Smooth muscle cell of the brain vasculature (primary cell): ENCODE results near the gene FXYD7.
"Not testable (repeated sequence)": the region's sequence is repeated elsewhere in the genome, so short reads cannot be mapped to it uniquely, and the experiment has no call there.

Experiments
- DNase-seq: peaks from one replicate; pipeline ENCODE4 v3.0.0-alpha.2; 2012; ENCODE audit warnings: low read depth, low spot score

FXYD7 gene

GRCh38 chr19:35126624-35126959 is 16.5 kb upstream of the FXYD7 start:
- no peak for DNase-seq

- DNase-seq, result no peak
Observed at GRCh38 chr19:35127871-35128270, 15.2 kb upstream of the FXYD7 start.

- DNase-seq, result no peak
Observed at GRCh38 chr19:35128398-35129057, 14.5 kb upstream of the FXYD7 start.

- DNase-seq, result not testable (repeated sequence)
Observed at GRCh38 chr19:35129724-35130274, 13.3 kb upstream of the FXYD7 start.

- no peak for DNase-seq
Observed at GRCh38 chr19:35130761-35131720, 12.0 kb upstream of the FXYD7 start.

- no peak for DNase-seq
Observed at GRCh38 chr19:35132254-35132653, 10.8 kb upstream of the FXYD7 start.

- DNase-seq, result no peak
Observed at GRCh38 chr19:35133826-35134225, 9.2 kb upstream of the FXYD7 start.

- DNase-seq, result no peak
Observed at GRCh38 chr19:35134601-35135242, 8.3 kb upstream of the FXYD7 start, which contains the start of gene LGI4. TSS of gene LGI4 (minus strand) at chr19:35135059. CDS start at chr19:35134680, 379 bp downstream.

GRCh38 chr19:35135389-35135909 is 7.6 kb upstream of the FXYD7 start:
- no peak for DNase-seq

- DNase-seq, result no peak
Observed at GRCh38 chr19:35136231-35136630, 6.8 kb upstream of the FXYD7 start.

- no peak for DNase-seq
Observed at GRCh38 chr19:35136977-35137702, 5.9 kb upstream of the FXYD7 start.

GRCh38 chr19:35138305-35138892 is 4.7 kb upstream of the FXYD7 start, which contains the start of gene FXYD1:
TSS of gene FXYD1 (plus strand) at chr19:35138824. CDS start at chr19:35140080, 1,256 bp downstream.
- no peak for DNase-seq

GRCh38 chr19:35140207-35140961 is 2.7 kb upstream of the FXYD7 start:
- no peak for DNase-seq

- no peak for DNase-seq
Observed at GRCh38 chr19:35140962-35141836, 1.9 kb upstream of the FXYD7 start.

GRCh38 chr19:35141837-35142605 is 1.0 kb upstream of the FXYD7 start:
- DNase-seq, result no peak

- DNase-seq, result no peak
Observed at GRCh38 chr19:35142606-35143230, 337 bp upstream of the FXYD7 start.

GRCh38 chr19:35143818-35144217 is 763 bp downstream of the FXYD7 start:
- no peak for DNase-seq

- DNase-seq, result no peak
Observed at GRCh38 chr19:35144259-35144599, 1.2 kb downstream of the FXYD7 start.
